GM20000 (cell line): ENCODE data around the gene CLSTN3.

ENCODE experiments used
- DNase-seq: peaks from one replicate; pipeline ENCODE4 v3.0.0; 2012; ENCODE audit warnings: low spot score
- TF ChIP-seq, protein P1 (sequence below): IDR thresholded peaks from 2 replicates; pipeline ENCODE4 v1.5.1; 2012; ENCODE audit warnings: mild to moderate bottlenecking, control low read depth; ENCODE audit errors: extremely low read depth, missing control alignments

CLSTN3 gene

DNA sequence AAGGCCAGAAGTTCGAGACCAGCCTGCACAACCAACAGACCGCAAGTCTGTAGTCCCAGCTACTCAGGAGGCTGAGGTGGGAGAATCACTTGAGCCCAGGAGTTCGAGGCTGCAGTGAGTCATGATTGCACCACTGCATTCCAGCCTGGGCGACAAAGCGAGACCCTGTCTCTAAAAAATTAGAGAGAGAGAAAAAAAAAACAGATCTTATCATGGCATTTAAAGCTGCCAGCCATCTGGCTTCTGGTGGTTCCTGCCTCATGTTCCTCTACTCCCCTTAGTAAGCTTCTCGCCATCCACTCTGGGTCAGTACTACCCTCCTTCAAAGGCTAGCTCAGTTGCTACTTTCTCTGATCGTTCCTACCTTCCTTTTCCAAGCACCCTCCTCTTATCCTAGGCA is 16.1 kb downstream of the CLSTN3 start:
- TF ChIP-seq, protein P1, sequence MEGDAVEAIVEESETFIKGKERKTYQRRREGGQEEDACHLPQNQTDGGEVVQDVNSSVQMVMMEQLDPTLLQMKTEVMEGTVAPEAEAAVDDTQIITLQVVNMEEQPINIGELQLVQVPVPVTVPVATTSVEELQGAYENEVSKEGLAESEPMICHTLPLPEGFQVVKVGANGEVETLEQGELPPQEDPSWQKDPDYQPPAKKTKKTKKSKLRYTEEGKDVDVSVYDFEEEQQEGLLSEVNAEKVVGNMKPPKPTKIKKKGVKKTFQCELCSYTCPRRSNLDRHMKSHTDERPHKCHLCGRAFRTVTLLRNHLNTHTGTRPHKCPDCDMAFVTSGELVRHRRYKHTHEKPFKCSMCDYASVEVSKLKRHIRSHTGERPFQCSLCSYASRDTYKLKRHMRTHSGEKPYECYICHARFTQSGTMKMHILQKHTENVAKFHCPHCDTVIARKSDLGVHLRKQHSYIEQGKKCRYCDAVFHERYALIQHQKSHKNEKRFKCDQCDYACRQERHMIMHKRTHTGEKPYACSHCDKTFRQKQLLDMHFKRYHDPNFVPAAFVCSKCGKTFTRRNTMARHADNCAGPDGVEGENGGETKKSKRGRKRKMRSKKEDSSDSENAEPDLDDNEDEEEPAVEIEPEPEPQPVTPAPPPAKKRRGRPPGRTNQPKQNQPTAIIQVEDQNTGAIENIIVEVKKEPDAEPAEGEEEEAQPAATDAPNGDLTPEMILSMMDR = no peak
- no peak for DNase-seq

GRCh38 chr12:7146906-7147305 is 16.7 kb downstream of the CLSTN3 start:
- no peak for DNase-seq
- TF ChIP-seq, protein P1 = no peak

GRCh38 chr12:7150356-7150755 is 20.2 kb downstream of the CLSTN3 start:
- no peak for DNase-seq
- TF ChIP-seq, protein P1 = no peak

- TF ChIP-seq, protein P1 = no peak
- no peak for DNase-seq
These were observed 20.7 kb downstream of the CLSTN3 start for GRCh38 chr12:7150841-7151240.

DNA sequence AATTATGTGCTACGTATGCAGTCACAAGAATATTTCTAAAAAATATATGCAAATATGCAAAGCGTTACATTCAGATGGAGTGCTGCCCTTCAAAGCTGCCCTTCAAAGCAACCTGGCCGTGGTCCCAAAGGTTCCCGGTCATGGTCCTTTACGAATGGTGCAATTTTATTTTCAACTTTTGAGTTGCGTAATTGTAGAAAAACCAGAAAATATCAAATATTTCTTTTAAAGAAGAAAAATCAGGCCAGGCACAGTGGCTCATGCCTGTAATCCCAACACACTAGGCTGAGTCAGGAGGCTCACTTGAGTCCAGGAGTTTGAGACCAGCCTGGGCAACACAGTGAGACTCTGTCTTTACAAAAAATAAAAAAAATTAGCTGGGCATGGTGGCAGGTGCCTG is 21.4 kb downstream of the CLSTN3 start:
- TF ChIP-seq, protein P1 = no peak
- DNase-seq = no peak

DNA sequence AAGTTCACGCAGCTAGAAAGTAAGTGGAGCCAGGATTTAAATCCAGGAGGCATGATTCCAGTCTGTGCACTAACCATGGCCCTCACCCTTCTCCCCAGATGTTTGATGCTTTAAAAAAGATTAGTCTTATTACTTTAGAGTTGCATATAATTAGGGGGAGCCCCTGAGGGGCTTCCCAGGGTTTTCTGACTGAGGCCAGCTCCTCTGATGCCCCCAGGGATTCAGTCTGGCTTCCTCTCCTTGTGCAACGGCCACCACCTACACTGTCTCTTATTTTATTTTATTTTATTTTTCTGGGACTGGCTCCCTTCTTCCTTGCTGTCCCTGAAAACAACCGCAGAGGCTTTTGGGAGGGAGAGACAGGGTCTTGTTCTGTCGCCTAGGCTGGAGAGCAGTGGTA is 22.6 kb downstream of the CLSTN3 start:
- DNase-seq = no peak
- TF ChIP-seq, protein P1 = no peak

DNA sequence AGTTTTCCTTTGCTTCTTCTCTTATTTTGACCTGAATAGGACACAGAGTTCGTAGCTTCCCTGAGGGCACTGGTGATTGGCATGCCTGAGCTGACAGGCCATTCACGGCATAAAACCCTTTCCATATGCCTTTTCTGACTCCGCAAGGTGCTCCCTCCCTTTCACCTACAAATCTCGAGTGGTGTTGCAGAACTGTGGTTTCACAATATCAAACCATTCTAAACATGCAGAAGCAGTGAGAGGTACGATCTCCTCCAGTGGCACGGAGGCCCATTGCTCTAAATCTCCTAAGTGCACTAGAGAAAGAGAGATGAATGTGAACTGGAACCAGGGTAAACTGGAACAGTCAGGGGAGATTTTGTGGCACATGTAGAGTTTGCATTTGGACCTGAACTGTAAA is 23.9 kb downstream of the CLSTN3 start:
- TF ChIP-seq, protein P1 = no peak
- no peak for DNase-seq
